ACC112 (cell line): ENCODE measurements around the gene MYBL2.

Experiments
- H2AFZ ChIP-seq: fragments of 200-600 bp; sonication (generic); one replicate; pipeline ENCODE4 v1.6.0; 2017; ENCODE audit warnings: antibody characterized with exemption, low read length; ENCODE audit not compliant: unreplicated experiment
- H3K27ac ChIP-seq: fragments of 200-600 bp; sonication (generic); 2 replicates; pipeline ENCODE4 v1.5.1; 2014; ENCODE audit warnings: low read depth, mild to moderate bottlenecking, antibody characterized with exemption, low read length, moderate library complexity
- H3K27me3 ChIP-seq: fragments of 200-600 bp; sonication (generic); 2 replicates; pipeline ENCODE4 v1.6.1; 2014; ENCODE audit warnings: mild to moderate bottlenecking, antibody characterized with exemption, low read length, moderate library complexity, mixed read lengths; ENCODE audit not compliant: insufficient read depth
- H3K36me3 ChIP-seq: fragments of 200-600 bp; sonication (generic); 2 replicates; pipeline ENCODE4 v1.6.1; 2016; ENCODE audit warnings: mild to moderate bottlenecking, antibody characterized with exemption, low read length, moderate library complexity, mixed read lengths; ENCODE audit not compliant: insufficient read depth
- H3K4me1 ChIP-seq: fragments of 200-600 bp; sonication (generic); one replicate; pipeline ENCODE4 v1.6.1; 2016; ENCODE audit warnings: low read length, mixed read lengths; ENCODE audit not compliant: insufficient read depth, unreplicated experiment, control insufficient read depth
- H3K4me3 ChIP-seq: fragments of 200-600 bp; sonication (generic); 2 replicates; pipeline ENCODE4 v1.5.1; 2014; ENCODE audit warnings: mild to moderate bottlenecking, low read depth, low read length
- H3K79me2 ChIP-seq: fragments of 200-600 bp; sonication (generic); one replicate; pipeline ENCODE4 v1.6.0; 2016; ENCODE audit warnings: low read length; ENCODE audit not compliant: control insufficient read depth, unreplicated experiment, insufficient read depth

Gene MYBL2

GRCh38 chr20:43710370-43711044 lies 43.6 kb downstream of the MYBL2 start:
- Histone ChIP-seq H2AFZ (no peak overlapping the region), H3K4me1 (no peaks in the 10 kb centered on the region), H3K36me3 (0 out of 2 replicates have a peak, but pooled peaks cover 5% of the 10 kb centered on the region), H3K79me2 (no peaks in the 10 kb centered on the region), H3K27me3 (no peaks in the 10 kb centered on the region), H3K27ac (no peak overlapping the region), H3K4me3 (no peak overlapping the region)

GRCh38 chr20:43711098-43711654 lies 44.3 kb downstream of the MYBL2 start:
- no peaks in the 10 kb centered on the region for H3K79me2 ChIP-seq
- 0 out of 2 replicates have a peak, but pooled peaks cover 1% of the 10 kb centered on the region for H3K36me3 ChIP-seq
- H3K4me3 ChIP-seq: no peak overlapping the region
- H3K4me1 ChIP-seq: no peaks in the 10 kb centered on the region
- no peaks in the 10 kb centered on the region for H3K27me3 ChIP-seq
- no peak overlapping the region for H2AFZ ChIP-seq
- H3K27ac ChIP-seq: no peak overlapping the region

- H3K4me3 ChIP-seq: no peak overlapping the region
- H3K36me3 ChIP-seq: no peaks in the 10 kb centered on the region
Measured at GRCh38 chr20:43715044-43715443, 48.1 kb downstream of the MYBL2 start.

GRCh38 chr20:43715511-43715910 lies 48.6 kb downstream of the MYBL2 start:
- Histone ChIP-seq H3K4me1 (no peaks in the 10 kb centered on the region), H3K79me2 (no peaks in the 10 kb centered on the region), H2AFZ (no peak overlapping the region), H3K4me3 (no peak overlapping the region), H3K27ac (no peak overlapping the region), H3K27me3 (no peaks in the 10 kb centered on the region), H3K36me3 (no peaks in the 10 kb centered on the region)

More at GRCh38 chr20:43715044-43715443, 48.1 kb downstream of the MYBL2 start:
- no peaks in the 10 kb centered on the region for H3K27me3 ChIP-seq
- no peaks in the 10 kb centered on the region for H3K79me2 ChIP-seq
- no peaks in the 10 kb centered on the region for H3K4me1 ChIP-seq
- no peak overlapping the region for H2AFZ ChIP-seq
- no peak overlapping the region for H3K27ac ChIP-seq

GRCh38 chr20:43716123-43716522 lies 49.2 kb downstream of the MYBL2 start:
- Histone ChIP-seq H3K4me1 (no peaks in the 10 kb centered on the region), H3K36me3 (no peaks in the 10 kb centered on the region), H3K27me3 (no peaks in the 10 kb centered on the region), H2AFZ (no peak overlapping the region), H3K4me3 (no peak overlapping the region), H3K27ac (no peak overlapping the region), H3K79me2 (no peaks in the 10 kb centered on the region)

- Histone ChIP-seq H3K4me3 (no peak overlapping the region), H3K27me3 (no peaks in the 10 kb centered on the region), H3K36me3 (no peaks in the 10 kb centered on the region), H3K27ac (no peak overlapping the region), H2AFZ (no peak overlapping the region), H3K79me2 (no peaks in the 10 kb centered on the region), H3K4me1 (no peaks in the 10 kb centered on the region)
Measured at GRCh38 chr20:43716757-43717615, 50.1 kb downstream of the MYBL2 start.

GRCh38 chr20:43717616-43717995 lies 50.7 kb downstream of the MYBL2 start:
- no peak overlapping the region for H2AFZ ChIP-seq
- no peaks in the 10 kb centered on the region for H3K79me2 ChIP-seq
- H3K4me3 ChIP-seq: no peak overlapping the region
- H3K27ac ChIP-seq: no peak overlapping the region
- no peaks in the 10 kb centered on the region for H3K4me1 ChIP-seq
- H3K27me3 ChIP-seq: no peaks in the 10 kb centered on the region
- no peaks in the 10 kb centered on the region for H3K36me3 ChIP-seq

- H3K4me1 ChIP-seq: no peaks in the 10 kb centered on the region
- H3K4me3 ChIP-seq: no peak overlapping the region
- no peaks in the 10 kb centered on the region for H3K36me3 ChIP-seq
- H3K27ac ChIP-seq: no peak overlapping the region
- no peaks in the 10 kb centered on the region for H3K79me2 ChIP-seq
- no peak overlapping the region for H2AFZ ChIP-seq
- no peaks in the 10 kb centered on the region for H3K27me3 ChIP-seq
Measured at GRCh38 chr20:43720007-43720406, 53.1 kb downstream of the MYBL2 start.

- no peak overlapping the region for H2AFZ ChIP-seq
- no peaks in the 10 kb centered on the region for H3K36me3 ChIP-seq
- no peak overlapping the region for H3K27ac ChIP-seq
- no peaks in the 10 kb centered on the region for H3K79me2 ChIP-seq
- H3K4me1 ChIP-seq: no peaks in the 10 kb centered on the region
- no peak overlapping the region for H3K4me3 ChIP-seq
- no peaks in the 10 kb centered on the region for H3K27me3 ChIP-seq
Measured at GRCh38 chr20:43721097-43721428, 54.1 kb downstream of the MYBL2 start.

GRCh38 chr20:43721429-43722152 lies 54.7 kb downstream of the MYBL2 start:
- Histone ChIP-seq H3K27me3 (no peaks in the 10 kb centered on the region), H3K4me1 (no peaks in the 10 kb centered on the region), H3K36me3 (no peaks in the 10 kb centered on the region), H2AFZ (no peak overlapping the region), H3K79me2 (no peaks in the 10 kb centered on the region), H3K4me3 (no peak overlapping the region), H3K27ac (no peak overlapping the region)
